Gastroesophageal sphincter (tissue), 4 donors: ENCODE measurements around the gene SRPX2. TPM values are rescaled to one million over a fixed set of nuclear protein-coding genes. Genes with fewer than 3 reads are reported as not detected.

Source experiments
- ATAC-seq: fragments of 150-250 bp; one replicate; pipeline ENCODE4 v1.9.1; 2016; ENCODE audit warnings: mild to moderate bottlenecking, moderate library complexity
- H3K27ac ChIP-seq, 4 donors: fragments of 200-600 bp; sonication (generic) in 3 of 4; 1 replicate in 3 of 4; 2 replicates in 1 of 4; pipeline ENCODE4 v1.5.1; 2016 to 2019
- H3K27me3 ChIP-seq: fragments of 200-600 bp; sonication (generic); one replicate; pipeline ENCODE4 v1.5.1; 2019
- H3K36me3 ChIP-seq, 2 donors: fragments of 200-600 bp; sonication (generic); one replicate each; pipeline ENCODE4 v1.5.1; 2019; ENCODE audit warnings: control low read depth in 1 of 2
- H3K4me1 ChIP-seq, 3 donors: fragments of 200-600 bp; sonication (generic); 1 replicate in 2 of 3; 2 replicates in 1 of 3; pipeline ENCODE4 v1.5.1; 2016 to 2019; ENCODE audit warnings: control low read depth in 2 of 3
- H3K4me3 ChIP-seq, 2 donors: fragments of 200-600 bp; sonication (generic); one replicate each; pipeline ENCODE4 v1.5.1; 2019; ENCODE audit warnings: mild to moderate bottlenecking in 1 of 2, moderate library complexity in 1 of 2
- H3K9me3 ChIP-seq, 3 donors: fragments of 200-600 bp; sonication (generic); one replicate each; pipeline ENCODE4 v1.5.1; 2017 to 2019; ENCODE audit warnings: control low read depth in 2 of 3
- CTCF ChIP-seq, 4 experiments: fragments of 200-600 bp in 2 of 4; fragments of 450-650 bp in 2 of 4; sonication (generic) in 1 of 4; IDR thresholded peaks; one replicate each; pipeline ENCODE4 v1.5.1; 2017 to 2019; ENCODE audit warnings: antibody characterized with exemption in 4 of 4, mild to moderate bottlenecking in 2 of 4, moderate library complexity in 2 of 4
- EP300 ChIP-seq: sonication (generic); formaldehyde crosslinking; IDR thresholded peaks from one replicate; pipeline ENCODE4 v1.6.1; 2017; ENCODE audit warnings: antibody characterized with exemption, mild to moderate bottlenecking
- POLR2A ChIP-seq, 2 donors: fragments of 450-650 bp; IDR thresholded peaks; one replicate each; pipeline ENCODE4 v1.6.1; 2017; ENCODE audit warnings: antibody characterized with exemption in 2 of 2, mild to moderate bottlenecking in 2 of 2, moderate library complexity in 1 of 2
- POLR2AphosphoS5 ChIP-seq: sonication (generic); formaldehyde crosslinking; IDR thresholded peaks from one replicate; pipeline ENCODE4 v1.6.1; 2017; ENCODE audit warnings: antibody characterized with exemption
- WGBS, 2 donors: methylation state at CpG; one replicate each; pipeline ENCODE4 v1.1.5; 2018; ENCODE audit warnings: low coverage in 1 of 2; 5-methylcytosine and 5-hydroxymethylcytosine counted together
- total RNA-seq, 4 donors: library from RNA; depleted of rRNA; stranded (reverse); fragments of >200 nt; gene quantifications; one replicate each; pipeline ENCODE4 v1.1.0, GENCODE V29; 2016

Gene SRPX2
- 10 to 100 TPM; 24.7 to 52.1 (median 39.7) TPM for total RNA-seq

- TF ChIP-seq EP300 (no peak), POLR2AphosphoS5 (peak; percentile 71), POLR2A (IDR thresholded peaks at IDR 0.05) (peak; percentile 34 to 58), CTCF (IDR thresholded peaks at IDR 0.05) (no peak)
- WGBS, 2 donors = 20 to 45% methylated on average over 4 to 6 of the region's 11 CpGs
- no peaks in the 10 kb centered on the region for H3K9me3 ChIP-seq
- peak; percentile 91 for ATAC-seq
- peak within 1 kb of the TSS; percentile 11 to 42 for H3K4me3 ChIP-seq
- peaks cover 0 to 5% (median 2%) of the 10 kb centered on the region in 3 donors for H3K4me1 ChIP-seq
- no peaks in the 10 kb centered on the region for H3K27me3 ChIP-seq
- H3K27ac ChIP-seq = peak within 1 kb of the TSS; percentile 3 to 70 (median 54)
- no peaks in the 10 kb centered on the region for H3K36me3 ChIP-seq
These were observed at the start of gene SRPX2 for GRCh38 chrX:100643956-100644860. Gene SRPX2, plus strand, starts transcription at chrX:100644199. Its CDS starts 2,124 bp downstream, at chrX:100646323.

- TF ChIP-seq CTCF (IDR thresholded peaks at IDR 0.05) (no peak), EP300 (no peak), POLR2A (IDR thresholded peaks at IDR 0.05) (no peak), POLR2AphosphoS5 (no peak)
- Histone ChIP-seq H3K9me3 (no peaks in the 10 kb centered on the region), H3K27ac (no peak overlapping the region), H3K4me1 (no peaks in the 10 kb centered on the region), H3K27me3 (no peaks in the 10 kb centered on the region), H3K36me3 (no peaks in the 10 kb centered on the region), H3K4me3 (no peak overlapping the region)
- ATAC-seq = no peak
- WGBS, 2 donors = 67% methylated on average over 1 of the region's 2 CpGs; no CpG with 5 or more reads in 1 of the 2 donors
These were observed 47.4 kb upstream of the SRPX2 start for GRCh38 chrX:100596601-100597000.

GRCh38 chrX:100599456-100599855 is 44.5 kb upstream of the SRPX2 start:
- H3K27me3 ChIP-seq = no peaks in the 10 kb centered on the region
- no peaks in the 10 kb centered on the region for H3K36me3 ChIP-seq
- H3K27ac ChIP-seq = no peak overlapping the region
- ATAC-seq = no peak
- no peaks in the 10 kb centered on the region for H3K9me3 ChIP-seq
- no peak for TF ChIP-seq POLR2AphosphoS5
- TF ChIP-seq CTCF (IDR thresholded peaks at IDR 0.05) = no peak
- TF ChIP-seq POLR2A (IDR thresholded peaks at IDR 0.05) = no peak
- no peak for TF ChIP-seq EP300
- WGBS, 2 donors = 60% methylated on average over 7 of the region's 9 CpGs; no CpG with 5 or more reads in 1 of the 2 donors
- no peaks in the 10 kb centered on the region for H3K4me1 ChIP-seq
- no peak overlapping the region for H3K4me3 ChIP-seq

- no peak for ATAC-seq
- no peaks in the 10 kb centered on the region for H3K36me3 ChIP-seq
- no peaks in the 10 kb centered on the region for H3K27me3 ChIP-seq
- H3K4me1 ChIP-seq = no peaks in the 10 kb centered on the region
- no peak for TF ChIP-seq POLR2A (IDR thresholded peaks at IDR 0.05)
- no peak for TF ChIP-seq EP300
- H3K27ac ChIP-seq = no peak overlapping the region
- no peaks in the 10 kb centered on the region for H3K9me3 ChIP-seq
- no peak overlapping the region for H3K4me3 ChIP-seq
These were observed 43.7 kb upstream of the SRPX2 start for GRCh38 chrX:100600340-100600739.

- no peak for ATAC-seq
- 53 to 58% methylated on average over 1 of the region's 1 CpG for whole genome bisulfite sequencing, 2 donors
- no peaks in the 10 kb centered on the region for H3K36me3 ChIP-seq
- H3K27ac ChIP-seq = no peak overlapping the region
- H3K4me1 ChIP-seq = no peaks in the 10 kb centered on the region
- TF ChIP-seq EP300 = no peak
- no peak for TF ChIP-seq POLR2AphosphoS5
- no peak for TF ChIP-seq POLR2A (IDR thresholded peaks at IDR 0.05)
- TF ChIP-seq CTCF (IDR thresholded peaks at IDR 0.05) = no peak
- H3K4me3 ChIP-seq = no peak overlapping the region
- no peaks in the 10 kb centered on the region for H3K9me3 ChIP-seq
- H3K27me3 ChIP-seq = no peaks in the 10 kb centered on the region
These were observed 43.2 kb upstream of the SRPX2 start for GRCh38 chrX:100600758-100601157.
